Ramos (cell line): ENCODE data around the gene ADAD2.

Source experiments
- in situ Hi-C: fragments of 300-500 bp; cut with MboI; formaldehyde crosslinking; loops from one replicate; pipeline ENCODE4 v1.14.3; 2022; ENCODE audit warnings: low sequenced_read_pairs; ENCODE audit not compliant: unreplicated experiment

ADAD2 gene

GRCh38 chr16:84220851-84221250, 29.9 kb downstream of the ADAD2 start:
- in situ Hi-C loops = no loop called here

- in situ Hi-C loops = no loop called here
Measured at GRCh38 chr16:84223456-84223855, 32.5 kb downstream of the ADAD2 start.

DNA sequence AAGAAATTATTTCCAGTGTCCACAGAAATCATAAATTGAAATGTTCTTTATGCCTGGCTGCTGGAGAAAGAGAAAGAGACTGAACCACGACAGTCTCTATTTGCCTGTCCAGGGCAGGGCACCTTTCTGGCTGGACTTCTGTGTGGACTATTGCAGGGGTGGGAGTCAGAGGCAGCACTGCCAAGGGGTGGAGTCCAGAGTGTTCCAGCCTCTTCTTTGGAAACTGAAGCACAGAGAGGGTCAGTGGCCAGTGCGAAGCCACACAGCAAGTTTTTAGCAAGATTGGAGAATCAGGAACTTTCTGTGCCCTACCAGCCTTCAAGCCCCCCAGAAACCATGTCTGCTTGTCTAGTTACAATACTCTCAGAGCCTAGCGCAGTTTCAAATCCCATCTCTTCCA, 33.6 kb downstream of the ADAD2 start:
- in situ Hi-C loops = no loop called here

DNA sequence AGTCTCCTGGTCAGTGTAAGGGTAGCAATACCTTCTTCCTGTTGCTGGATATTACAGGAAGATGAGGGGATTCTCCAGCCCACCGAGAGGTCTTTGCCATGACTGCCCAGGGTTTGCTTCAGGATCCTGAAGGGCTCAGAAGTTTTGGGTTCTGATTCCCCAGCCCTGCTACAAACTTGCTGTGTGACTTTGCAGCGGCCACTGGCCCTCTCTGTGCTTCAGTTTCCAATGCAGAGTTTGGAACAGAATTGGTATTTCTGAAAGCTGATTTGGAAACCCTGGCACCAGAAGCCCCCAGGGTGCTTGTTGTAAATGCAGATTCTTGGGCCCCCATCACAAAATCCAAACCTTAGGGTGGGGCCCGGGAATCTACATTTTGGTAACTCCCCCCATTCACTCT, 34.2 kb downstream of the ADAD2 start:
- in situ Hi-C loops = no loop called here

GRCh38 chr16:84225571-84225970, 34.6 kb downstream of the ADAD2 start:
- in situ Hi-C loops = no loop called here

GRCh38 chr16:84226026-84226425, 35.1 kb downstream of the ADAD2 start:
- in situ Hi-C loops = no loop called here

GRCh38 chr16:84227548-84227947, 36.6 kb downstream of the ADAD2 start:
- in situ Hi-C loops = no loop called here

DNA sequence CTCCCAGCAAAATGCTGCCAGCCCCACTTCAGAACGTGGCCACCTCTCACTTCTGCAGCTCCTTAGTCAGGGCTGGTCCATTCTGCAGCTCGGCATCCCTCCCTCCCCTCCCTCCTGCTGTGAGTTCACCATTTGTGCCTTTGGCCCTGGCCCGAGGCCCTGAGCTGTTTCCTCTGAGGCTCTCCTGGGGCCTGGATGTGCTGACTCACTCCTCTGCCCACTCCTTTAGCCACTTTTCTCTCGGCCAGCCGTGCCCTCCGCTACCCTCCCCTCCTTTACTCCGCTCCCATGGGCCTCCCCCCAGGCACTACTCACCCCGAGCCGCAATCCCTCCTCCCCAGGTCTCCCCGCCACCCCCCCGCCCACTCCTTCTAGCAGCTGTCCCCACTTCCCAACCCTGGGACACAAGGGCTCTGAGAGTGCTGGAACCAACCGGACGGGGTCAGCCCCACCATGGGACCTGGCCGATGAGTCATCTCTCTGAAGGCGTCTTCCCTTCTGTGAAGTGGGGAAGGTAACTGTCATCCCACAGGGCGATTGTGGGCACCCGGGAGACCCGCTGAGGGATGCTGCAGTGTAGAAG, 37.4 kb downstream of the ADAD2 start:
- in situ Hi-C loops = no loop called here

DNA sequence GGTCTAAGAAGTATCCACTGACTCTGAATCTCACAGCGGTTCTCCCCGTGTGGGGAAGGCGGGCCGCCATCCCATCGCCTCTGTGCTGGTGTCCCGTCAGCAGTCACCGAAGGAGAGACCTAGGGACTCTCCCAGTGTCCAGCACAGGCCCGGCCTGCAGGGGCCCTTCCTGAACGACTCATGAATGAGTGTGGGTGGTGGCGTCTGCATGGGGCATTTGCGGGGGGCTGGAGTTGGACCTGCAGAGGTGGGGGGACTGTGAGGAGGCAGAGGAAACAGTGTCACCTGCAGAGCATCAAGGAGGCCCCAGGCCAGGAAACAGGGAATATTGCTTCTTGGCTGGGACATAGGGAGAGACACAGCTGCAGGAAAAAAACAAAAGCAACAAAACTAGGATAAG, 38.5 kb downstream of the ADAD2 start:
- in situ Hi-C loops = no loop called here

DNA sequence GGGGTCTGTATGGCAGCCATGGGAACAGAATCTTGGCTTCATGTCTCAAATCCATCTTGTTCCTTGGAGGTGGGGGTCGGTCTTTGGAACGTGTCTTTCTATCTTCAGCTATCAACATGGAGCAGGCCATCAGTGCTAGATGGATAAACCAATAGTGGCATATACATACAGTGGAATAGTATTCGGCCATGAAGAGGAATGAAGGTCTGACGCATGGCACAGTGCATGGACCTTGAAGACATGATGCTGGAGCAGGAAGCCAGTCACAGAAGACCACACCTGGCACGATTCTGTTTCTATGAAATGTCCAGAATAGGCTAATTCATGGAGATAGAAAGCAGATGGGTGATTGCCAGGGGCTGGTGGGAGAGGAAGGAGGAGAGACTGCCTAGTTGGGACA, 41.1 kb downstream of the ADAD2 start:
- in situ Hi-C loops = no loop called here

- in situ Hi-C loops = no loop called here
Measured at GRCh38 chr16:84232969-84233368, 42.0 kb downstream of the ADAD2 start.

- in situ Hi-C loops = no loop called here
Measured at GRCh38 chr16:84233748-84234147, 42.8 kb downstream of the ADAD2 start.

- in situ Hi-C loops = no loop called here
Measured at GRCh38 chr16:84234321-84235241, 43.6 kb downstream of the ADAD2 start.

DNA sequence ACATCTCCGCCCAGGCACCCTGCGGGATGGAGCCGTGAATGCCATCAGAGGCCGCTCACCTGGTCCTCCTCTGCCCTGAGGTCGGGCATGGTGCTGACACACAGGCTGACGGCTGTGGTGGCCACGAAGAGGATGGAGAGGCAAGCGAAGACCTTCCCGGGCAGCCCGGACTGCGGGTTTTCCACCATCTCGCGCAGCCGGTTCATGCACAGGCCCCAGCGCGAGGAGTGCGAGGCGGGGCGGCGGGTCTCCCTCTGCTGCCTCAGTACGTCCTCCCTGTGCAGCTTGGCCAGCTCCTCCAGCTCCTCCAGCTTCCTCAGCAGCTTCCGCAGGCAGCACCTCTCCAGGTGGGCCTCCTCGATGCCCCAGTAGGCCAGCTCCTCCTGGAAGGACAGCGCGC, 45.7 kb downstream of the ADAD2 start:
- in situ Hi-C loops = no loop called here

GRCh38 chr16:84237994-84238750, 47.2 kb downstream of the ADAD2 start:
- in situ Hi-C loops = no loop called here

GRCh38 chr16:84239141-84239769, 48.3 kb downstream of the ADAD2 start:
- in situ Hi-C loops = no loop called here

- in situ Hi-C loops = no loop called here
Measured at GRCh38 chr16:84239909-84240308, 49.0 kb downstream of the ADAD2 start, which contains the start of gene KCNG4. KCNG4 (minus strand) TSS chr16:84240012; CDS start chr16:84237485, 2,527 bp downstream.

GRCh38 chr16:84240455-84240854, 49.5 kb downstream of the ADAD2 start:
- in situ Hi-C loops = no loop called here

DNA sequence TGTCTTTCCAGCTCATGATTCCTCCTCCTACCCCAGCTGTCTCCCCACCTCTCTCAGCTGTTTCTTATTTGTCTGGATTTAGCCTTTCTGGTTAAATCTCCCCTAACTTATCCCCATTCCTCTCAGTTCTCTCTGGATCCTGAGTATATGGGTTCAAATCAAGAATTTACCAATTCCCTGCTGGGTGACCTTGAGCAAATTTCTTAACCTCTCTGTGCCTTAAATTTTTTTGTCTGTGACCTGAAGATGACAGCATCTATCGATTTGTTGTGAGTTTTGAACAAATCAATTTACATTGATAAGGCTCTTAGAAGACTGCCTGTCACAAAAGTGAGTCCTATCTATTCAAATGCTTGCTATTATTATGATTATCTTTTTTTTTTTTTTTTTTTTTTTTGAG, 50.8 kb downstream of the ADAD2 start:
- in situ Hi-C loops = no loop called here

DNA sequence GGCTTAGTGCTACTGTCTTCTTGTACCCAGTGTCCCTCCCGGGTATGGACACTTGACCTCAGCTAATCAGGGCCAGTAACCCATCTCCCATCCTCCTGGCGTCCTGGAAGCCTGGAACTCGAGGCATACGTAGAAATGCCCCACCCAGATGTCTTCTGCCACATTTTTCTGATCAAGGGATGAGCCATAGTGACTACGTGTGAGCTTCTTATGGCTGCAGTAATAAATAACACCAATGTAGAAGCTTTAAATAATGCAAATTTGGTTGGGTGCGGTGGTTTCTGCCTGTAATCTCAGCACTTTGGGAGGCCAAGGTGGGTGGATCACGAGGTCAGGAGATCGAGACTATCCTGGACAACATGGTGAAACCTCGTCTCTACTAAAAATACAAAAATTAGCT, 51.9 kb downstream of the ADAD2 start:
- in situ Hi-C loops = no loop called here

- in situ Hi-C loops = no loop called here
Measured at GRCh38 chr16:84243732-84244131, 52.8 kb downstream of the ADAD2 start.
